H1 (cell line): ENCODE data around the gene TMPO. TPM values are rescaled to one million over a fixed set of nuclear protein-coding genes. Genes with fewer than 3 reads are reported as not detected.

Source experiments
- CTCF ChIA-PET: fragments of 300-600 bp; sonication (Branson Sonifier 250); formaldehyde crosslinking; loops from one replicate; lab custom pipeline; 2021; ENCODE audit not compliant: partially characterized antibody; lab: Charles Lee
- POLR2A ChIA-PET: fragments of 300-600 bp; sonication (Branson Sonifier 250); formaldehyde crosslinking; loops from one replicate; lab custom pipeline; 2021; ENCODE audit warnings: inconsistent platforms; ENCODE audit not compliant: partially characterized antibody; lab: Charles Lee
- DNase-seq, 2 experiments: peaks; one replicate each; pipeline versions ENCODE4 v3.0.0 to v3.0.0-alpha.2; 2010 to 2022; ENCODE audit warnings: low spot score in 2 of 2, low read depth in 1 of 2, mixed read lengths in 1 of 2
- FAIRE-seq: peaks from 2 replicates; lab custom pipeline; 2011; peaks lifted over from hg19 to GRCh38; lab: Jason Lieb, UNC
- H2AFZ ChIP-seq: 2 replicates; pipeline ENCODE4 v1.8.1; 2012; ENCODE audit warnings: low read length, inconsistent platforms
- H2AK5ac ChIP-seq: 2 replicates; pipeline ENCODE4 v1.6.1; 2013; ENCODE audit warnings: low read depth, low read length
- H2BK120ac ChIP-seq: replicated peaks from 2 replicates; pipeline ENCODE3; 2013; ENCODE audit warnings: low read depth, low read length, inconsistent platforms
- H2BK12ac ChIP-seq: 2 replicates; pipeline ENCODE4 v1.6.1; 2013; ENCODE audit warnings: low read depth, low read length
- H2BK15ac ChIP-seq: 2 replicates; pipeline ENCODE4 v1.6.1; 2013; ENCODE audit warnings: low read length
- H2BK20ac ChIP-seq: 2 replicates; pipeline ENCODE4 v1.6.1; 2013; ENCODE audit warnings: low read length
- H2BK5ac ChIP-seq: 2 replicates; pipeline ENCODE4 v1.6.1; 2013; ENCODE audit warnings: low read depth, low read length
- H3K14ac ChIP-seq: 2 replicates; pipeline ENCODE4 v1.6.1; 2013; ENCODE audit warnings: inconsistent platforms; ENCODE audit not compliant: insufficient read length
- H3K18ac ChIP-seq: 2 replicates; pipeline ENCODE4 v1.6.1; 2013; ENCODE audit warnings: low read length; ENCODE audit errors: extremely low read depth
- H3K23ac ChIP-seq: 2 replicates; pipeline ENCODE4 v1.6.1; 2013; ENCODE audit warnings: inconsistent platforms; ENCODE audit not compliant: insufficient read length
- H3K23me2 ChIP-seq: 2 replicates; pipeline ENCODE4 v1.6.1; 2013; ENCODE audit warnings: low read depth, low read length
- H3K27ac ChIP-seq: 2 replicates; pipeline ENCODE4 v1.6.1; 2011; ENCODE audit warnings: low read depth, low read length, inconsistent platforms
- H3K27me3 ChIP-seq, 4 experiments: replicated peaks in 1 of 4; 1 replicate in 1 of 4; 2 replicates in 3 of 4; pipeline versions ENCODE4 v1.6.1 to v1.8.1; 2011 to 2013; ENCODE audit warnings: low read length in 3 of 4, mild to moderate bottlenecking in 3 of 4, inconsistent platforms in 2 of 4, mixed read lengths in 2 of 4, moderate library complexity in 1 of 4; ENCODE audit not compliant: control insufficient read depth in 3 of 4, insufficient read depth in 3 of 4; ENCODE audit errors: extremely low read depth in 1 of 4
- H3K36me3 ChIP-seq, 4 experiments: 2 replicates each; pipeline versions ENCODE4 v1.6.1 to v1.8.1; 2011 to 2013; ENCODE audit warnings: mild to moderate bottlenecking in 4 of 4, low read length in 3 of 4, moderate library complexity in 2 of 4, control low read depth in 1 of 4, inconsistent platforms in 1 of 4; ENCODE audit not compliant: insufficient read depth in 4 of 4, control insufficient read depth in 2 of 4
- H3K4ac ChIP-seq: replicated peaks from 2 replicates; pipeline ENCODE3; 2013; ENCODE audit warnings: low read length, low read depth, mixed read lengths, inconsistent platforms; ENCODE audit not compliant: insufficient read length
- H3K4me1 ChIP-seq, 4 experiments: replicated peaks in 1 of 4; 1 replicate in 1 of 4; 2 replicates in 3 of 4; pipeline versions ENCODE4 v1.6.1 to v1.8.1; 2011 to 2013; ENCODE audit warnings: low read length in 3 of 4, inconsistent platforms in 2 of 4, mixed read lengths in 1 of 4; ENCODE audit not compliant: insufficient read depth in 4 of 4, control insufficient read depth in 3 of 4
- H3K4me2 ChIP-seq, 2 experiments: 2 replicates each; pipeline versions ENCODE4 v1.6.1 to v1.8.1; 2011 to 2013; ENCODE audit warnings: low read depth in 2 of 2, low read length in 2 of 2, control low read depth in 1 of 2, inconsistent platforms in 1 of 2, mild to moderate bottlenecking in 1 of 2; ENCODE audit not compliant: insufficient read depth in 1 of 2
- H3K4me3 ChIP-seq, 4 experiments: fragments of 200-600, 300-600 bp in 1 of 4; sonication (generic), shearing (Covaris generic), sonication (Bioruptor Twin) in 1 of 4; 2 replicates each; pipeline versions ENCODE4 v1.5.1 to v1.8.1; 2011 to 2016; ENCODE audit warnings: low read length in 4 of 4, low read depth in 3 of 4, control low read depth in 2 of 4, inconsistent platforms in 2 of 4, mild to moderate bottlenecking in 2 of 4, mixed read lengths in 1 of 4, moderate library complexity in 1 of 4; ENCODE audit not compliant: insufficient read depth in 2 of 4; ENCODE audit errors: extremely low read depth in 1 of 4
- H3K56ac ChIP-seq: replicated peaks from 2 replicates; pipeline ENCODE3; 2013; ENCODE audit warnings: low read depth, mild to moderate bottlenecking, mixed read lengths, low read length, inconsistent platforms; ENCODE audit not compliant: insufficient read length
- H3K79me1 ChIP-seq: 2 replicates; pipeline ENCODE4 v1.6.1; 2013; ENCODE audit warnings: low read depth, low read length, control low read depth
- H3K79me2 ChIP-seq, 2 experiments: 2 replicates each; pipeline versions ENCODE4 v1.6.1 to v1.8.1; 2012 to 2013; ENCODE audit warnings: low read length in 2 of 2, mild to moderate bottlenecking in 2 of 2, inconsistent platforms in 1 of 2; ENCODE audit not compliant: insufficient read depth in 2 of 2, control insufficient read depth in 1 of 2
- H3K9ac ChIP-seq, 4 experiments: replicated peaks in 1 of 4; 1 replicate in 1 of 4; 2 replicates in 3 of 4; pipeline versions ENCODE4 v1.6.1 to v1.8.1; 2011 to 2013; ENCODE audit warnings: low read depth in 3 of 4, low read length in 3 of 4, control low read depth in 2 of 4, mild to moderate bottlenecking in 2 of 4, moderate library complexity in 2 of 4, inconsistent platforms in 1 of 4; ENCODE audit errors: extremely low read depth in 1 of 4
- H3K9me3 ChIP-seq, 2 experiments: 2 replicates each; pipeline versions ENCODE4 v1.6.1 to v1.8.1; 2012 to 2013; ENCODE audit warnings: mild to moderate bottlenecking in 2 of 2, moderate library complexity in 2 of 2, control low read depth in 1 of 2, inconsistent platforms in 1 of 2, low read depth in 1 of 2, low read length in 1 of 2, mixed read lengths in 1 of 2; ENCODE audit not compliant: insufficient read depth in 2 of 2
- H4K20me1 ChIP-seq, 2 experiments: replicated peaks in 1 of 2; 2 replicates each; pipeline versions ENCODE3 to v1.8.1; 2011 to 2013; ENCODE audit warnings: inconsistent platforms in 2 of 2, low read length in 2 of 2, mild to moderate bottlenecking in 1 of 2; ENCODE audit not compliant: insufficient read depth in 2 of 2, control insufficient read depth in 1 of 2
- H4K5ac ChIP-seq: 2 replicates; pipeline ENCODE4 v1.6.1; 2013; ENCODE audit warnings: low read length, low read depth, mixed read lengths, inconsistent platforms; ENCODE audit not compliant: insufficient read length
- H4K8ac ChIP-seq: 2 replicates; pipeline ENCODE4 v1.8.0; 2013; ENCODE audit warnings: mild to moderate bottlenecking, moderate library complexity, low read length, inconsistent platforms; ENCODE audit not compliant: insufficient read depth; ENCODE audit errors: extremely low read depth
- H4K91ac ChIP-seq: replicated peaks from 2 replicates; pipeline ENCODE3; 2013; ENCODE audit warnings: low read length, mixed read lengths, inconsistent platforms; ENCODE audit not compliant: insufficient read length
- CBX5 ChIP-seq: fragments of 300-800, 300-1000 bp; sonication (generic); IDR thresholded peaks from 2 replicates; pipeline ENCODE4 v1.7.1; 2016; ENCODE audit warnings: antibody characterized with exemption, low read length, low read depth
- CTBP2 ChIP-seq: IDR thresholded peaks from 2 replicates; pipeline ENCODE4 v1.7.0; 2011; ENCODE audit warnings: borderline replicate concordance, mild to moderate bottlenecking, moderate library complexity, mixed read lengths, low read length; ENCODE audit not compliant: insufficient read depth, insufficient read length
- E2F6 ChIP-seq: IDR thresholded peaks from 2 replicates; pipeline ENCODE4 v1.6.1; 2012; ENCODE audit warnings: inconsistent platforms
- FOSL1 ChIP-seq: IDR thresholded peaks from 2 replicates; pipeline ENCODE4 v1.6.1; 2011; ENCODE audit warnings: mild to moderate bottlenecking, low read depth, low read length, moderate library complexity; ENCODE audit not compliant: insufficient read depth
- JUN ChIP-seq: IDR thresholded peaks from 2 replicates; pipeline ENCODE4 v1.6.1; 2011; ENCODE audit warnings: low read depth, mild to moderate bottlenecking, improper control_type of control experiment, low read length
- KDM1A ChIP-seq: fragments of 200-600, 300-600 bp; sonication (generic); IDR thresholded peaks from 2 replicates; pipeline ENCODE4 v1.7.1; 2016; ENCODE audit warnings: mild to moderate bottlenecking, low read length, borderline replicate concordance
- POU5F1 ChIP-seq: IDR thresholded peaks from 2 replicates; pipeline ENCODE4 v1.6.1; 2011; ENCODE audit warnings: low read depth, mild to moderate bottlenecking, low read length, moderate library complexity
- RNF2 ChIP-seq: fragments of 200-900, 300-1000 bp; sonication (generic); IDR thresholded peaks from 2 replicates; pipeline ENCODE4 v1.7.1; 2016; ENCODE audit warnings: borderline replicate concordance, low read depth, mild to moderate bottlenecking, antibody characterized with exemption, low read length; ENCODE audit not compliant: poor library complexity, severe bottlenecking; ENCODE audit errors: missing control alignments
- WGBS, 2 experiments: shearing (Covaris generic) in 1 of 2; methylation state at CpG; one replicate each; pipeline versions ENCODE4 v1.1.6 to v1.1.7; 2013 to 2015; ENCODE audit warnings: low lambda C conversion rate in 2 of 2, mixed read lengths in 2 of 2, inconsistent platforms in 1 of 2, low coverage in 1 of 2, missing lambda C conversion rate in 1 of 2; ENCODE audit not compliant: insufficient replicate concordance in 2 of 2, insufficient coverage in 1 of 2, insufficient read length in 1 of 2; ENCODE audit errors: extremely low coverage in 1 of 2, missing lambda C conversion rate in 1 of 2; 5-methylcytosine and 5-hydroxymethylcytosine counted together
- polyA plus RNA-seq, 7 experiments: library from polyadenylated mRNA; depleted of rRNA in 3 of 7; stranded (reverse) in 5 of 7; unstranded in 2 of 7; fragments of >200 nt in 5 of 7; fragments of 200-250 nt in 2 of 7; gene quantifications; 1 replicate in 5 of 7; 2 replicates in 1 of 7; 4 replicates in 1 of 7; pipeline versions ENCODE4 v1.2.1 to v1.2.3, GENCODE V29; 2011 to 2013; ENCODE audit warnings: missing spikeins in 2 of 7, mixed read lengths in 2 of 7
- total RNA-seq: library from RNA; stranded (reverse); fragmentation: NEBNext Ultra II Directional; extraction: Animal tissue kit (Norgen Biotek cat#: 25700); gene quantifications from 2 replicates; pipeline ENCODE4 v1.2.1, GENCODE V29; 2021

Gene TMPO
- total and polyA plus RNA-seq, 2 of the 8 experiments (the other 6 are each of a cell fraction or from before 2014, with no cell fraction given), result 43.9 to 195 TPM

GRCh38 chr12:98595243-98595988 is 80.0 kb downstream of the TMPO start:
- H3K36me3 ChIP-seq, result peaks cover 25 to 51% (median 45%) of the 10 kb centered on the region in 4 experiments
- H3K27ac ChIP-seq, result no peak overlapping the region
- peaks cover 24 to 44% of the 10 kb centered on the region in 2 experiments for H3K79me2 ChIP-seq
- TF ChIP-seq CTBP2 (no peak), KDM1A (no peak), E2F6 (no peak), JUN (no peak), POU5F1 (no peak), RNF2 (no peak), FOSL1 (no peak), CBX5 (no peak)

More at GRCh38 chr12:98595243-98595988, 80.0 kb downstream of the TMPO start:
- no peak overlapping the region for H3K23ac ChIP-seq
- no peak overlapping the region; a peak in 3 of 7 replicates for H3K9ac ChIP-seq
- H3K23me2 ChIP-seq, result peaks cover 2% of the 10 kb centered on the region; the same call in 1 of the 2 replicates
- DNase-seq, result peak in 1 of 2 experiments; percentile 14
- peaks cover 13 to 20% of the 10 kb centered on the region in 2 experiments for H4K20me1 ChIP-seq
- H3K56ac ChIP-seq, result no peak overlapping the region
- POLR2A ChIA-PET, result interaction anchor here (1.4 to 6.2 kb wide), 7 partner anchors 10 to 80 kb away, joined by 3 to 48 read pairs (median 8); partner anchors contain the start of genes IKBIP and TMPO
- no peak overlapping the region for H2BK120ac ChIP-seq
- no peak overlapping the region for H4K8ac ChIP-seq
- H4K91ac ChIP-seq, result no peak overlapping the region
- H2AFZ ChIP-seq, result no peak overlapping the region
- no peaks in the 10 kb centered on the region for H3K79me1 ChIP-seq
- WGBS, 2 experiments, result 100% methylated on average over 3 of the region's 3 CpGs; no CpG with 5 or more reads in 1 of the 2 experiments
- no peak overlapping the region for H3K14ac ChIP-seq
- no peak overlapping the region for H2BK5ac ChIP-seq
- H4K5ac ChIP-seq, result no peak overlapping the region
- peak overlapping the region; percentile 73 to 99 (median 91) for H3K4me3 ChIP-seq
- FAIRE-seq, result no peak
- H3K9me3 ChIP-seq, result no peaks in the 10 kb centered on the region
- H2BK15ac ChIP-seq, result no peak overlapping the region
- H3K4ac ChIP-seq, result no peak overlapping the region
- H3K4me2 ChIP-seq, result peak overlapping the region; percentile 81 to 95
- H3K27me3 ChIP-seq, result no peaks in the 10 kb centered on the region
- no peak overlapping the region for H2BK12ac ChIP-seq
- no peak overlapping the region for H2AK5ac ChIP-seq
- H3K4me1 ChIP-seq, result peaks cover 0 to 9% (median 4%) of the 10 kb centered on the region in 4 experiments; a peak in 2 of 7 replicates
- CTCF ChIA-PET, result interaction anchor here (0.6 to 8.9 kb wide), 9 partner anchors 8 to 178 kb away, joined by 3 to 68 read pairs (median 4); no protein-coding TSS in a partner anchor
- H3K18ac ChIP-seq, result no peak overlapping the region
- H2BK20ac ChIP-seq, result no peak overlapping the region
